Measurements from ENCODE around the gene SPATA13. TPM values are rescaled to one million over a fixed set of nuclear protein-coding genes. Genes with fewer than 3 reads are reported as not detected.

Gene SPATA13
- total and polyA plus RNA-seq, 10 of the 15 experiments (the other 5 are each of a cell fraction or from before 2014, with no cell fraction given): 2.4 to 11.1 (median 10.2) TPM

DNA sequence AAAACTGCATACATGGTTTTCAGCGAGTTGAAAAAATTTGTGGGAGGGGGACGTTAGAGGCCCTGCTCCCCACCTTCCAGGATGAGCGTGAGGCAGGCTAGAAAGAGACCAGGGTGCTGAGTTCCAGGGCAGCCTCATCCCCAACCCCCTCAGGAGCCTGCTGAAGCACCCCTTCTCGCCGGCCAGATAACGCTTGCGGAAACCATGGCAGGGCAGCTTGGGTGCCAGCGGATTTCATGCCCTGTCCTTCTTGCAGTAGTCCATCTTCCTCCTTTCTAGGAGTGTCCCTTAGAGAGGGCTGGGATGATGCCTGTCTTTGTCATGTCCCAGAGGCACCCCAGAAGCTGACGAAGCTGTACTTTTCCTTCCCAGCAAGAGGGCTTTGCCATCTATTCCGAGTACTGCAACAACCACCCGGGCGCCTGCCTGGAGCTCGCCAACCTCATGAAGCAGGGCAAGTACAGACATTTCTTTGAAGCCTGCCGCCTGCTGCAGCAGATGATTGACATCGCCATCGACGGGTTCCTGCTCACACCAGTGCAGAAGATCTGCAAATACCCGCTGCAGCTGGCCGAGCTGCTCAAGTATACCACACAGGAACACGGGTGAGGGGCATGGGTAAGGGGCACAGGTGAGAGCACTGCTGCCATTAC lies 129.9 kb downstream of the SPATA13 start:
- ChIA-PET RAD21 (ENCODE audit: unreplicated experiment) (no interaction called here), POLR2A (interaction anchor here (1.8 kb wide), 1 partner anchor 17 kb away, joined by 7 read pairs; no protein-coding TSS in a partner anchor), CTCF (interaction anchor here (0.7 to 1.1 kb wide), 2 partner anchors 8 to 26 kb away, joined by 3 read pairs; no protein-coding TSS in a partner anchor), SMC1A (ENCODE audit: uncharacterized antibody, unreplicated experiment) (interaction anchor here (0.7 kb wide), 1 partner anchor 9 kb away, joined by 3 read pairs; no protein-coding TSS in a partner anchor)
- Histone ChIP-seq H4K20me1 (ENCODE audit: control insufficient read depth, insufficient read depth) (no peaks in the 10 kb centered on the region), H3K27me3 (replicated peaks in 1 of 2; ENCODE audit: control insufficient read depth in 2 of 2, insufficient read depth in 2 of 2, low read length in 1 of 2) (no peaks in the 10 kb centered on the region), H2AFZ (ENCODE audit: control insufficient read depth, low read depth, low read length) (no peak overlapping the region), H3K27ac (ENCODE audit: control insufficient read depth, insufficient read depth) (no peak overlapping the region), H3K36me3 (ENCODE audit: control insufficient read depth in 2 of 2, insufficient read depth in 2 of 2, low read length in 1 of 2) (peaks cover 5 to 23% of the 10 kb centered on the region in 2 experiments), H3K9ac (ENCODE audit: control insufficient read depth, insufficient read depth, low read length) (no peak overlapping the region), H3K4me3 (no peak overlapping the region), H3K4me1 (ENCODE audit: control insufficient read depth, insufficient read depth, low read length) (no peaks in the 10 kb centered on the region), H3K9me3 (replicated peaks; ENCODE audit: control insufficient read depth, insufficient read depth, low read length) (no peaks in the 10 kb centered on the region), H3K4me2 (ENCODE audit: control insufficient read depth, insufficient read depth) (no peak overlapping the region), H3K79me2 (ENCODE audit: control insufficient read depth, insufficient read depth, low read length) (no peaks in the 10 kb centered on the region)
- no peak for DNase-seq (ENCODE audit: low read depth, low spot score)
- WGBS (ENCODE audit: insufficient coverage, insufficient replicate concordance, low lambda C conversion rate, missing lambda C conversion rate): 93% methylated on average over 20 of the region's 20 CpGs
- no peak for ATAC-seq
- FAIRE-seq: no peak
- intact Hi-C loops (cut with micrococcal nuclease; ENCODE audit: unreplicated experiment): no loop called here
- BruUV-seq (replicated peaks): no TSS peak
- no peak for TF ChIP-seq TAF1 (IDR thresholded peaks at IDR 0.05; ENCODE audit: borderline replicate concordance, low read depth, low read length)
- TF ChIP-seq, protein P1, sequence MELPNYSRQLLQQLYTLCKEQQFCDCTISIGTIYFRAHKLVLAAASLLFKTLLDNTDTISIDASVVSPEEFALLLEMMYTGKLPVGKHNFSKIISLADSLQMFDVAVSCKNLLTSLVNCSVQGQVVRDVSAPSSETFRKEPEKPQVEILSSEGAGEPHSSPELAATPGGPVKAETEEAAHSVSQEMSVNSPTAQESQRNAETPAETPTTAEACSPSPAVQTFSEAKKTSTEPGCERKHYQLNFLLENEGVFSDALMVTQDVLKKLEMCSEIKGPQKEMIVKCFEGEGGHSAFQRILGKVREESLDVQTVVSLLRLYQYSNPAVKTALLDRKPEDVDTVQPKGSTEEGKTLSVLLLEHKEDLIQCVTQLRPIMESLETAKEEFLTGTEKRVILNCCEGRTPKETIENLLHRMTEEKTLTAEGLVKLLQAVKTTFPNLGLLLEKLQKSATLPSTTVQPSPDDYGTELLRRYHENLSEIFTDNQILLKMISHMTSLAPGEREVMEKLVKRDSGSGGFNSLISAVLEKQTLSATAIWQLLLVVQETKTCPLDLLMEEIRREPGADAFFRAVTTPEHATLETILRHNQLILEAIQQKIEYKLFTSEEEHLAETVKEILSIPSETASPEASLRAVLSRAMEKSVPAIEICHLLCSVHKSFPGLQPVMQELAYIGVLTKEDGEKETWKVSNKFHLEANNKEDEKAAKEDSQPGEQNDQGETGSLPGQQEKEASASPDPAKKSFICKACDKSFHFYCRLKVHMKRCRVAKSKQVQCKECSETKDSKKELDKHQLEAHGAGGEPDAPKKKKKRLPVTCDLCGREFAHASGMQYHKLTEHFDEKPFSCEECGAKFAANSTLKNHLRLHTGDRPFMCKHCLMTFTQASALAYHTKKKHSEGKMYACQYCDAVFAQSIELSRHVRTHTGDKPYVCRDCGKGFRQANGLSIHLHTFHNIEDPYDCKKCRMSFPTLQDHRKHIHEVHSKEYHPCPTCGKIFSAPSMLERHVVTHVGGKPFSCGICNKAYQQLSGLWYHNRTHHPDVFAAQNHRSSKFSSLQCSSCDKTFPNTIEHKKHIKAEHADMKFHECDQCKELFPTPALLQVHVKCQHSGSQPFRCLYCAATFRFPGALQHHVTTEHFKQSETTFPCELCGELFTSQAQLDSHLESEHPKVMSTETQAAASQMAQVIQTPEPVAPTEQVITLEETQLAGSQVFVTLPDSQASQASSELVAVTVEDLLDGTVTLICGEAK (IDR thresholded peaks at IDR 0.05; ENCODE audit: borderline replicate concordance): no peak
- TF ChIP-seq, protein P2, sequence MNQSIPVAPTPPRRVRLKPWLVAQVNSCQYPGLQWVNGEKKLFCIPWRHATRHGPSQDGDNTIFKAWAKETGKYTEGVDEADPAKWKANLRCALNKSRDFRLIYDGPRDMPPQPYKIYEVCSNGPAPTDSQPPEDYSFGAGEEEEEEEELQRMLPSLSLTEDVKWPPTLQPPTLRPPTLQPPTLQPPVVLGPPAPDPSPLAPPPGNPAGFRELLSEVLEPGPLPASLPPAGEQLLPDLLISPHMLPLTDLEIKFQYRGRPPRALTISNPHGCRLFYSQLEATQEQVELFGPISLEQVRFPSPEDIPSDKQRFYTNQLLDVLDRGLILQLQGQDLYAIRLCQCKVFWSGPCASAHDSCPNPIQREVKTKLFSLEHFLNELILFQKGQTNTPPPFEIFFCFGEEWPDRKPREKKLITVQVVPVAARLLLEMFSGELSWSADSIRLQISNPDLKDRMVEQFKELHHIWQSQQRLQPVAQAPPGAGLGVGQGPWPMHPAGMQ (IDR thresholded peaks at IDR 0.05; ENCODE audit: borderline replicate concordance): no peak
- TF ChIP-seq BRCA1 (IDR thresholded peaks at IDR 0.05; ENCODE audit: low read depth, low read length): no peak
- TF ChIP-seq, protein P3, sequence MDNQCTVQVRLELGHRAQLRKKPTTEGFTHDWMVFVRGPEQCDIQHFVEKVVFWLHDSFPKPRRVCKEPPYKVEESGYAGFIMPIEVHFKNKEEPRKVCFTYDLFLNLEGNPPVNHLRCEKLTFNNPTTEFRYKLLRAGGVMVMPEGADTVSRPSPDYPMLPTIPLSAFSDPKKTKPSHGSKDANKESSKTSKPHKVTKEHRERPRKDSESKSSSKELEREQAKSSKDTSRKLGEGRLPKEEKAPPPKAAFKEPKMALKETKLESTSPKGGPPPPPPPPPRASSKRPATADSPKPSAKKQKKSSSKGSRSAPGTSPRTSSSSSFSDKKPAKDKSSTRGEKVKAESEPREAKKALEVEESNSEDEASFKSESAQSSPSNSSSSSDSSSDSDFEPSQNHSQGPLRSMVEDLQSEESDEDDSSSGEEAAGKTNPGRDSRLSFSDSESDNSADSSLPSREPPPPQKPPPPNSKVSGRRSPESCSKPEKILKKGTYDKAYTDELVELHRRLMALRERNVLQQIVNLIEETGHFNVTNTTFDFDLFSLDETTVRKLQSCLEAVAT (IDR thresholded peaks at IDR 0.05): no peak
- no peak for TF ChIP-seq CEBPB (IDR thresholded peaks at IDR 0.05; ENCODE audit: borderline replicate concordance in 1 of 2, low read depth in 2 of 2, low read length in 2 of 2)
- TF ChIP-seq NR2F1 (conservative IDR thresholded peaks at IDR 0.05): no peak
- no peak for TF ChIP-seq ZNF384 (IDR thresholded peaks at IDR 0.05; ENCODE audit: borderline replicate concordance, low read depth, low read length)
- TF ChIP-seq, protein P4, sequence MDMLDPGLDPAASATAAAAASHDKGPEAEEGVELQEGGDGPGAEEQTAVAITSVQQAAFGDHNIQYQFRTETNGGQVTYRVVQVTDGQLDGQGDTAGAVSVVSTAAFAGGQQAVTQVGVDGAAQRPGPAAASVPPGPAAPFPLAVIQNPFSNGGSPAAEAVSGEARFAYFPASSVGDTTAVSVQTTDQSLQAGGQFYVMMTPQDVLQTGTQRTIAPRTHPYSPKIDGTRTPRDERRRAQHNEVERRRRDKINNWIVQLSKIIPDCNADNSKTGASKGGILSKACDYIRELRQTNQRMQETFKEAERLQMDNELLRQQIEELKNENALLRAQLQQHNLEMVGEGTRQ (IDR thresholded peaks at IDR 0.05; ENCODE audit: borderline replicate concordance, low read depth, low read length): no peak
- no peak for TF ChIP-seq TCF7 (IDR thresholded peaks at IDR 0.05; ENCODE audit: borderline replicate concordance)
- no peak for TF ChIP-seq WRNIP1 (IDR thresholded peaks at IDR 0.05; ENCODE audit: borderline replicate concordance, low read depth, low read length)
- no peak for TF ChIP-seq NR2C2 (IDR thresholded peaks at IDR 0.05; ENCODE audit: borderline replicate concordance, control insufficient read depth, insufficient read length, low read depth)
- in situ Hi-C loops (cut with MboI): no loop called here

Measured in GM12878 (cell line).